GM18909 (cell line): ENCODE results near the gene ZNF341.

Experiments used
- ATAC-seq: cut with Tn5 transposase; IDR thresholded peaks from one replicate; pipeline ENCODE4 v1.9.1; 2021; ENCODE audit warnings: mild to moderate bottlenecking; ENCODE audit not compliant: unreplicated experiment, poor library complexity

ZNF341 gene

GRCh38 chr20:33838035-33838864 lies 106.5 kb downstream of the ZNF341 start:
- ATAC-seq, result no peak

GRCh38 chr20:33839591-33839990 lies 107.8 kb downstream of the ZNF341 start:
- no peak for ATAC-seq

GRCh38 chr20:33840160-33840559 lies 108.4 kb downstream of the ZNF341 start:
- ATAC-seq, result no peak

GRCh38 chr20:33840759-33841435 lies 109.1 kb downstream of the ZNF341 start:
- no peak for ATAC-seq

GRCh38 chr20:33841436-33841799 lies 109.6 kb downstream of the ZNF341 start:
- no peak for ATAC-seq
